NB4 (cell line): Measurements from ENCODE around the gene OOSP4A.

Experiments
- POLR2A ChIP-seq: IDR thresholded peaks from 2 replicates; pipeline ENCODE4 v1.6.1; 2011; ENCODE audit warnings: mild to moderate bottlenecking; ENCODE audit not compliant: insufficient read length; ENCODE audit errors: extremely low read depth
- TF ChIP-seq, protein P1 (sequence below): IDR thresholded peaks from one replicate; pipeline ENCODE4 v1.5.1; 2012; ENCODE audit warnings: low read depth, low read length

DNA sequence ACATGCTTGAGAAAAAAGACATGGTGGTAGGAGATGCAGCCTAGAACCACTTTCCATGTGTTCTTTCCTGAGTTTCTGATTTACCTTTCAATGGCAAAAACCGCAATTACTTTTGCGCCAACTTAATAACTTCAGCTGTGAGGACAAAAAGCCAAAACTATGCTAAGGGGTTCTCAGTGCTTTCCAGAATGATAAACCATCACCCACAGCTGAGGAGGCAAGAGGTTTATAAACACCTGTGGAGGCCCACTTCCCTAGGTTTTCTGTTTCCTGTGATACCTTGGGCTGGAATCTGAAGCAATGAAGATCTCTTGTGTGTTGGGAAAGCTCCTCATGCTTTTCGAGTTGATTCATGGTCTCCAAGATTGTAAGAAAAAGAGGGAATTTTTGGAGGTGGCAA is at the start of gene OOSP4A:
- no peak for TF ChIP-seq POLR2A
- TF ChIP-seq, protein P1, sequence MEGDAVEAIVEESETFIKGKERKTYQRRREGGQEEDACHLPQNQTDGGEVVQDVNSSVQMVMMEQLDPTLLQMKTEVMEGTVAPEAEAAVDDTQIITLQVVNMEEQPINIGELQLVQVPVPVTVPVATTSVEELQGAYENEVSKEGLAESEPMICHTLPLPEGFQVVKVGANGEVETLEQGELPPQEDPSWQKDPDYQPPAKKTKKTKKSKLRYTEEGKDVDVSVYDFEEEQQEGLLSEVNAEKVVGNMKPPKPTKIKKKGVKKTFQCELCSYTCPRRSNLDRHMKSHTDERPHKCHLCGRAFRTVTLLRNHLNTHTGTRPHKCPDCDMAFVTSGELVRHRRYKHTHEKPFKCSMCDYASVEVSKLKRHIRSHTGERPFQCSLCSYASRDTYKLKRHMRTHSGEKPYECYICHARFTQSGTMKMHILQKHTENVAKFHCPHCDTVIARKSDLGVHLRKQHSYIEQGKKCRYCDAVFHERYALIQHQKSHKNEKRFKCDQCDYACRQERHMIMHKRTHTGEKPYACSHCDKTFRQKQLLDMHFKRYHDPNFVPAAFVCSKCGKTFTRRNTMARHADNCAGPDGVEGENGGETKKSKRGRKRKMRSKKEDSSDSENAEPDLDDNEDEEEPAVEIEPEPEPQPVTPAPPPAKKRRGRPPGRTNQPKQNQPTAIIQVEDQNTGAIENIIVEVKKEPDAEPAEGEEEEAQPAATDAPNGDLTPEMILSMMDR: no peak
